GM18517 (cell line): ENCODE measurements around the gene TBC1D9B.

Source experiments
- ATAC-seq: cut with Tn5 transposase; IDR thresholded peaks from one replicate; pipeline ENCODE4 v1.9.1; 2021; ENCODE audit warnings: mild to moderate bottlenecking, moderate library complexity; ENCODE audit not compliant: unreplicated experiment

The TBC1D9B gene

DNA sequence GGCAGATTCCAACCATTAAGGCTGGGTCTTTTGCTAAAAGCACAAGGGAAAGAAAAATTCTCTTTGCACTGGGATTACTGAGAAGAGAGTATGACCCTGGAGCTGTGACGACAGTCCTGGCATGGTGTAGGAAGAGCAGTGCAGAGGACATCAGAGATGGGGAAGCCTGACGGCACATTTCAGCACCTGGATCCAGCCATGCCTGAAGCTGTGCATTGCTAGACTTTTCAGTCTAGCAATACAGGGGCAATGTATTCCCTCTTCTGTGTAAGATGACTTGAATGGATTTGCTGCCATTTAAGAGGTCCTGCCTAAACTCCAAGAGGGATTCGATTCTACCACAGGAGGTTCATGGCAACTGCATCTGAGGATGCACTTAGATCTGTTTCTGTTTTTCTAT lies 36.7 kb downstream of the TBC1D9B start:
- ATAC-seq, result no peak

- no peak for ATAC-seq
Observed at GRCh38 chr5:179870403-179870903, 37.2 kb downstream of the TBC1D9B start.

- ATAC-seq, result no peak
Observed at GRCh38 chr5:179869641-179870402, 37.9 kb downstream of the TBC1D9B start.

GRCh38 chr5:179869101-179869500 lies 38.6 kb downstream of the TBC1D9B start:
- no peak for ATAC-seq

DNA sequence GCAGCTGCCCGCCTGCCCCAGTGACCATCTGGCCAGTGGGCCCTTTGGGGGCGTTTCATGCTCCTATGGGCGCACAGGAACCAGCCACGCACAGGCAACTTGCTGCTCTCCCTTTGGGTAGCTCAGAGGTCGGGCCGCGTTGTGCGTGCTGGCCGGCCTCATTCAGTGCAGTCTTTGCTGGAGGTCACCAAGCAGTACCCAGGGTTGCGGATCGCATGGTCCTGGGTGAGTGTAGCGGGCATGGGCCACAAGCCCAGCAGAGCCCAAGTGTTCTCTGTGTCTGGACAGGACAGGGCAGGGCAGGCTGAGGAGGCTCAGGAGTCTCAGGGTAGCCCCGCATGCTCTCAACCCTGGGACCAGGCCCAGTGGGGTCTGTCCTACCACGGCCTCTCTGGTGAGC lies 39.2 kb downstream of the TBC1D9B start:
- ATAC-seq, result no peak

DNA sequence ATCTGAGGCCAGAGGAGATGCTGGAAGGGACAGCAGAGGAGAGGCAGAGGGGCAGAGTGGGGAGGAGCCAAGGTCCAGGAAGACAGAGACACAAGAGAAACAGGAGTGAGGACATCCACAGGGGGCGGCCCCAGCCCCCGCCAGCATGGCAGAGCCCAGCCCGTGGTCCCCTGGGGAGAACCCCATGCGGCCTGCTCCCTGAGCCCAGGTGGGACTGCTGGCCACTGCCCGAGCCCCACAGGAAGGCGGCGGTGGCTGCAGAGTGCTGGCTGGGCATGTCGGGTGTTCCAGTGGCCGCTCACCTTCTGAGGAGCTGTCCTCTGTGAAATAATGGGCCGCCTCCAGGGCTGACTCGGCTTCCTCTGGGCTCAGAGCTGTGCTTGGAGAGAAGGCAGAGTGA lies 40.2 kb downstream of the TBC1D9B start:
- ATAC-seq, result no peak

GRCh38 chr5:179867079-179867465 lies 40.6 kb downstream of the TBC1D9B start:
- ATAC-seq, result no peak

- no peak for ATAC-seq
Observed at GRCh38 chr5:179866241-179867078, 41.2 kb downstream of the TBC1D9B start.

GRCh38 chr5:179865491-179866240 lies 42.0 kb downstream of the TBC1D9B start:
- ATAC-seq, result no peak

DNA sequence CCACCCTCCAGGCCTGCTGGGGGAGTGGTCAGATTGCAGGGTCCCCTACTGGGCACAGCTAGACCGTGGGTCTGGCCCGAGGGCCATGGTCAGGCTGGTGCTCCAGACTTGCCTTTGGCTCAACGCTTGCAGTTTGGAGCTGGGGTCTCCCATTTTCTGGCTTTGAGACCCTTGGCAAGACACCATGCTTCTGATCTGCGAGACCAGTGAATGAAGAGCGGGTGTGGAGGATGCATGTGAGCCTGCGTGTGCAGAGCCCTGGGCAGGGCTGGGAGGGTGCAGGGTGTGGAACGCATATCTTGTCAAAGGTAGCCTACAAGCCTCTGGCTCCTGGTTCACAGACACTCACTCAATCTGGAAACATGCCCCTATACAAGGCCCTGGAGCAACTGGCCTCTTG lies 43.0 kb downstream of the TBC1D9B start:
- no peak for ATAC-seq

DNA sequence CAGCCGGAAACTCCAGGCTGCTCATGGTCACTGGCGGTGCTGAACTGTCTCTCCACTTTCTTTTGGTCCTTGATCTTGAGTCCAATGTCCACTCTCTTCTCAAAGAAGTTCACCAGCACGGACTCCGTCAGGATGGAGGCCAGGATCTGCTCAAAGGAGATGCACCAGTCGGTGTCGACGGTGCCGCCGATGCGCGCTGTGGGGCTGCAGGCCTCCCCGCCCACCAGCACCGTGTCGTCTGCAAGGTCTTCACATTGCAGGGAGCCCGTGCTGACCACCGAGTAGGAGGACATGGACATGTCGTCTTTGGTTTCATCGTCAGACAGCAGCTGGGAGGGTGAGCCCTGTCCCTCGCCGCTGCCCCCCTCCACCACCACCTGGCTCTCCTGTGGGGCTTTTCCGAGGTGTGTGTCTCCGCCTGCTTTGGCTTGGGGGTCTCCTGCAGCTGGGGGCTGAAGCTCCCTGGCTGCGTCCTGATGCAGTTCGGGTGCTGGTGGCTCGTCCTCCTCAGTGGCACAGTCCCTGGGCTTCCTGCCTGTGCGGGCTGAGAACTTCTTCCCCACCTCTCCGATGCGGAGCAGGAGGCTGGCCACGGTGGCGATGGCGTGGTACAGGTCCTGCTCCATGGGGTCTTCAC lies 44.1 kb downstream of the TBC1D9B start:
- ATAC-seq, result no peak

DNA sequence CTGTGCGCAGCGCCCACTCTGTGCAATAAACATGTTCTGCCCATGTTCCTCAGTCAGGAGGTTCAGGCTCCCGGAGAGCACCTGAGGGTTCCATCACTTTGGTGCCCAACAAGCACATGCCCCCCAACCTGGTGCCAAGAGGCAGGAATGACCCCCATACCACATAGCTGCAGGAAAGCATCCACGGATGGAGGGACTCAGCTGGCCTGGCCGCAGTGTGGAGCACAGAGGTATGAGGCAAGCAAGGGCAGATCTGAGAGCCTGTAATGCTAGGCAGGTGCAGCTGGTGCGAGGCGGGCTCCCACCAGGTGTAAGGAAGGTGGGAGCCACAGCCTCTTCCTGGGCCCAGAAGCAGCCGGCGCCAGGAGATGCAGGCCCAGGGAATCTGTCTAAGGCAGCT lies 44.8 kb downstream of the TBC1D9B start:
- no peak for ATAC-seq

- no peak for ATAC-seq
Observed at GRCh38 chr5:179862296-179862695, 45.4 kb downstream of the TBC1D9B start.

DNA sequence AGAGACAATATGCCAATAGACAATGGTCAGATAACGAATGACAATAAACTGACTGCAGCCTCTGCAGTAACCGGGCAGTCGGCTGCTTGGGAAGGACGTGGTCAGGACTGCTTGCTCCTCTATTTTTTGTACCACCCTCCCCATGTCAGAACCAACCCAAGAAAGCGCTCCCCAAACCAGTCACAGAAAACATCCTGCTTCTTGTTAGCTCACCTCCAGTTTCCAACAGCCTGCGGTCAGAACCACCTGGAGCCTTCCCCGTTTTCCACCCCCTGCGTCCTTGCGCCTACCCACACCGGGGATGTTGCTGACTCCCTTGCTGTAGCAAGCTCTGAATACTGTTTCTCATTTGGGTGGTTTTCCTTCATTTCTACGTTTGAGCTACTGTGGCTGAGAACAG lies 47.4 kb downstream of the TBC1D9B start:
- ATAC-seq, result no peak

GRCh38 chr5:179858586-179859427 lies 48.9 kb downstream of the TBC1D9B start, which contains the start of gene MRNIP:
MRNIP (minus strand) TSS chr5:179858817; CDS start chr5:179858796, 21 bp downstream.
- peak; percentile 87 for ATAC-seq

DNA sequence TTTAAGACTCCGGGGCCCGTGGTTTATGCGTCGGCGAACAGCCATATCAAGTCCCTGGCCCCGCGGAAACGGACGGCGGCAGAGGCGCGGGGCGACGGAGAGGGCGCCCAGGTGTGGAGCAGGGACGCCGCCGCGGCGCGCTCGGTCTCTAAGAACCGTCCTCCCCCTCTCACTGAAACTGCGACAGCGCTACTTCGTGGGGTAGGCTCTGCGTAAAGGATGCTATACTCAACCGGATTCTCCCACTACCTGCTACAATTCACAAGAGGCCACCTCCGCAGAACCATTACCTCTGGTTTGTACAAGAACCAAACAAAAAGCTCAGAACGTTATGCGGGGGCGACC lies 49.5 kb downstream of the TBC1D9B start:
- ATAC-seq, result peak; percentile 34

- ATAC-seq, result no peak
Observed at GRCh38 chr5:179854356-179854755, 53.3 kb downstream of the TBC1D9B start.

DNA sequence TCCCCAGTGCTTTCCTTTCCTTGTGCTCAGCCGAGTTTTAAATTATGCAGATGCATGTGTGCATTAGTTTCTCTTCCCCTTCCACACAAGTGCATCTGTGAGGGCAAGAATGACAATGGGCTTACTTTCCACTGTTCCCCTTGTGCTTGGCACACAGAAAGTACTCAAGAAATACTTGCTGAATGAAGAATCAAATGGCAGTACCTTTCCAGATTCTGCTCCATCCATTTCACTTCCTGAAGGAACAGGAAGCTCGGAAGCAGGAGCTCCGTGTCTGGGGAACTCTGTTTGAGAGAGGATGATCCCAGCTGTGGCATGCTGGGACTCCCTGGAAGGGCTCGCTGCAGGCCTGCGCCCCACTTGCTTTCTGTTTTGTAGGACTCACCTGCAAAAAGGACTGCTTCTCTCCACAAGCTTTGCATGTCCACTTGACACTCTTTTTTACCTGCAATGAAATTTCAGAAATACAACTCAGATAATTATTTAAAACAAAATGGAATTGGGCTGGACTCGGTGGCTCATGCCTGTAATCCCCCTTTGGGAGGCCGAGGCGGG lies 54.6 kb downstream of the TBC1D9B start:
- ATAC-seq, result peak; percentile 77

- no peak for ATAC-seq
Observed at GRCh38 chr5:179841621-179842020, 66.1 kb downstream of the TBC1D9B start.

DNA sequence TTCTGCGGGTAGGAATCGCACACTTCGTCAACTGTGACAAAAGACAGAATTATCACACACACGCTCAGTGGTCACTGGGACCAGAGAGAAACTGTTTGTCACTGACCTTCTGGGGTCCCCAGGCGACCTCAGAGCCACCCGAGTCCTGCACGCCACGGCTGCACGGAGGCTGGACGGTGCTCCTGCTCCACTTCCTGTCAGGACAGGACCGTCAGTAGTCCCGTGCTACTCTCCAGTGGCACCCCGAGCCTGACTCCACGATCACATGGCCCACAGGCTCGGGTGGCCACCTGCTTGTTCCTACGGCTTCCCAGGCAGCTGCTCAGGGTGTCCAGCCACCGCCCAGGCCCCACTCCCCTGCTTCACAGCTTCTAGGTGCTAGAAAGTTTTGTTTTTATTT lies 66.9 kb downstream of the TBC1D9B start:
- ATAC-seq, result no peak
